ENCODE results near the gene GSN. TPM values are rescaled to one million over a fixed set of nuclear protein-coding genes. Genes with fewer than 3 reads are reported as not detected.

GSN gene
- total and polyA plus RNA-seq, 10 of the 15 experiments (the other 5 are each of a cell fraction or from before 2014, with no cell fraction given) = 0.66 to 9.2 (median 6.2) TPM

DNA sequence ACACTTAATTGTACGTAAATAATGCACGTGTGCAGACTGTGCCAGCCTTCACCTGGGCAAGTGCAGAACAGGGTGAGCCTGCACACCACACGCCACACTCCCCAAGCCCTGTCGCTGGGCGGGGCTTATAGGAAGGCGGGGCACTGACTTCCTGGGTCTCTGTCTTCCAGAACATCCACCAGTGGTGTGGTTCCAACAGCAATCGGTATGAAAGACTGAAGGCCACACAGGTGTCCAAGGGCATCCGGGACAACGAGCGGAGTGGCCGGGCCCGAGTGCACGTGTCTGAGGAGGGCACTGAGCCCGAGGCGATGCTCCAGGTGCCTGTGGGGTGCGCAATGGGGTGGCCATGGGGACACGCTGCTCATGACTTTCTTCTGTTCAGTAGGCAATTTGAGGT is 44.2 kb downstream of the GSN start:
- no peaks in the 10 kb centered on the region for H3K27me3 ChIP-seq (replicated peaks in 1 of 2; ENCODE audit: control insufficient read depth in 2 of 2, insufficient read depth in 2 of 2, low read length in 1 of 2)
- TF ChIP-seq HCFC1 (IDR thresholded peaks at IDR 0.05; ENCODE audit: low read length) (no peak), CBFB (IDR thresholded peaks at IDR 0.05; ENCODE audit: low read depth) (no peak), JUND (IDR thresholded peaks at IDR 0.05; ENCODE audit: low read depth, low read length) (no peak), SREBF1 (IDR thresholded peaks at IDR 0.05; ENCODE audit: low read length) (no peak), ATF7 (IDR thresholded peaks at IDR 0.05; ENCODE audit: low read depth) (no peak), NR2C1 (IDR thresholded peaks at IDR 0.05) (no peak), DPF2 (IDR thresholded peaks at IDR 0.05) (no peak), NFXL1 (IDR thresholded peaks at IDR 0.05; ENCODE audit: borderline replicate concordance) (no peak), CHD4 (IDR thresholded peaks at IDR 0.05) (no peak), CEBPB (IDR thresholded peaks at IDR 0.05; ENCODE audit: borderline replicate concordance in 1 of 2, low read depth in 2 of 2, low read length in 2 of 2) (no peak), ETV6 (conservative IDR thresholded peaks at IDR 0.05 in 1 of 2, IDR thresholded peaks at IDR 0.05 in 1 of 2; ENCODE audit: borderline replicate concordance in 1 of 2, low read depth in 1 of 2) (no peak)
- TF ChIP-seq, protein P1, sequence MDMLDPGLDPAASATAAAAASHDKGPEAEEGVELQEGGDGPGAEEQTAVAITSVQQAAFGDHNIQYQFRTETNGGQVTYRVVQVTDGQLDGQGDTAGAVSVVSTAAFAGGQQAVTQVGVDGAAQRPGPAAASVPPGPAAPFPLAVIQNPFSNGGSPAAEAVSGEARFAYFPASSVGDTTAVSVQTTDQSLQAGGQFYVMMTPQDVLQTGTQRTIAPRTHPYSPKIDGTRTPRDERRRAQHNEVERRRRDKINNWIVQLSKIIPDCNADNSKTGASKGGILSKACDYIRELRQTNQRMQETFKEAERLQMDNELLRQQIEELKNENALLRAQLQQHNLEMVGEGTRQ (IDR thresholded peaks at IDR 0.05; ENCODE audit: borderline replicate concordance, low read depth, low read length) = no peak
- intact Hi-C loops (cut with micrococcal nuclease; ENCODE audit: unreplicated experiment) = no loop called here
- in situ Hi-C loops (cut with MboI) = no loop called here
- no peaks in the 10 kb centered on the region for H3K4me1 ChIP-seq (ENCODE audit: control insufficient read depth, insufficient read depth, low read length)
- ChIA-PET CTCF (no interaction called here), POLR2A (interaction anchor here (0.6 kb wide), 1 partner anchor 67 kb away, joined by 4 read pairs; no protein-coding TSS in a partner anchor), SMC1A (ENCODE audit: uncharacterized antibody, unreplicated experiment) (interaction anchor here (9.5 kb wide), 1 partner anchor 89 kb away, joined by 147 read pairs; no protein-coding TSS in a partner anchor), RAD21 (ENCODE audit: unreplicated experiment) (no interaction called here)
- H2AFZ ChIP-seq (ENCODE audit: control insufficient read depth, low read depth, low read length) = no peak overlapping the region
- H4K20me1 ChIP-seq (ENCODE audit: control insufficient read depth, insufficient read depth) = no peaks in the 10 kb centered on the region
- no TSS peak for BruUV-seq (replicated peaks)
- no peaks in the 10 kb centered on the region for H3K79me2 ChIP-seq (ENCODE audit: control insufficient read depth, insufficient read depth, low read length)
- no peak for DNase-seq (ENCODE audit: low read depth, low spot score)
- 83% methylated on average over 17 of the region's 17 CpGs for WGBS (ENCODE audit: insufficient coverage, insufficient replicate concordance, low lambda C conversion rate, missing lambda C conversion rate)
- H3K4me2 ChIP-seq (ENCODE audit: control insufficient read depth, insufficient read depth) = no peak overlapping the region
- no peaks in the 10 kb centered on the region for H3K36me3 ChIP-seq (ENCODE audit: control insufficient read depth in 2 of 2, insufficient read depth in 2 of 2, low read length in 1 of 2)
- no peak for FAIRE-seq
- ATAC-seq = no peak
- H3K9ac ChIP-seq (ENCODE audit: control insufficient read depth, insufficient read depth, low read length) = no peak overlapping the region
- no peak overlapping the region for H3K4me3 ChIP-seq
- H3K9me3 ChIP-seq (replicated peaks; ENCODE audit: control insufficient read depth, insufficient read depth, low read length) = no peaks in the 10 kb centered on the region
- no peak overlapping the region for H3K27ac ChIP-seq (ENCODE audit: control insufficient read depth, insufficient read depth)
